ENCODE results near the gene WDR18.
"Not testable (repeated sequence)": the region's sequence is repeated elsewhere in the genome, so short reads cannot be mapped to it uniquely, and the experiment has no call there.

The WDR18 gene

DNA sequence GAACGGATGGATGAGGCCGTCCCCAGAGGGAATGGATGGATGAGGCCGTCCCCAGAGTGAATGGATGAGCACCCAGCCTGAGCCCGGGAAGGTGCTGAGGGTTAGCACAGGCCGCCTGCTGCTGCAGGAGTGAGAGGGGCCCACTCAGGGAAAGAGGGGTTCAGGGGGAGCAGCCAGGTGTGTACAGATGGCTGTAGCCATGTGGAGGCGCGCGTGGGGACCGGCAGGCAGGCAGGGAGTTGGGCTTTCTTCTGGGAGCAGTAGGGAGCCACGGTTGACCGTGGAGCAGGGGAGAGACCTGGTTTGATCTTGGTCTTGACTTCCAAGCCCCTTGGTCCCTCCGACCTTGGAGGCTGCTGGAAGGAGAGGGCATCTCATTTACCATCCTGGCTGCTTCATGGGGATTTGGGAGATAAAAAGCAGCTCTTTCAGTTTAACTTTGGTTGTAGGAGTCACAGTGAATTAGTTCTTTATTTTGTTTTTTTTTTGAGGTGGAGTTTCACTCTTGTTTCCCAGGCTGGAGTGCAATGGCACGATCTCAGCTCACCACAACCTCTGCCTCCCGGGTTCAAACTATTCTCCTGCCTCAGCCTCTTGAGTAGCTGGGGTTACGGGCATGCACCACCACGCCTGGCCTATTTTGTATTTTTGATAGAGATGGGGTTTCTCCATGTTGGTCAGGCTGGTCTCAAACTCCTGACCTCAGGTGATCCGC, 33.6 kb upstream of the WDR18 start:
- no peak for DNase-seq

DNA sequence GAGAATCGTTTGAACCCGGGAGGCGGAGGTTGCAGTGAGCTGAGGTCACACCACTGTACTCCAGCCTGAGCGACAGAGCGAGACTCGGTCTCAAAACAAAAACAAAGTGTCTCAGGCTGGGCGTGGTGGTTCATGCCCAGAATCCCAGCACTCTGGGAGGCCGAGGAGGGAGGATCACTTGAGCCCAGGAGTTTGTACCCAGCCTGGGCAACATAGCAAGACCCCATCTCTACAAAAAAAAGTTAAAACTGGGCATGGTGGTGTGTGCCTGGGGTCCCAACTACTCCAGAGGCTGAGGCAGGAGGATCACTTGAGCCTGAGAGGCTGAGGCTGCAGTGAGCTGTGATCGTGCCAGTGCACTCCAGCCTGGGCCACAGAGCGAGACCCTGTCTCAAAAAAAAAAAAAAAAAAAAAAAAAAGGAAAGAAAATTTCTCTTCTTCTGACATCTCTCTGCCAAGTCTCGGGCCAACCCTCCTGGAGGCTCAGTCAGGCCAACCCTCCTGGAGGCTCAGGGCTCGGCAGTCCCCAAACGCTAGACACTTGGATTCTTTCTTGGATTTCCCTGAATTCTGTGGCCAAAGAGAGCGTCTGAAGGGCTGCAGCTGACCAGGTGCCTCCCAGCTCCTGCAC, 32.0 kb upstream of the WDR18 start:
- no peak for DNase-seq

DNA sequence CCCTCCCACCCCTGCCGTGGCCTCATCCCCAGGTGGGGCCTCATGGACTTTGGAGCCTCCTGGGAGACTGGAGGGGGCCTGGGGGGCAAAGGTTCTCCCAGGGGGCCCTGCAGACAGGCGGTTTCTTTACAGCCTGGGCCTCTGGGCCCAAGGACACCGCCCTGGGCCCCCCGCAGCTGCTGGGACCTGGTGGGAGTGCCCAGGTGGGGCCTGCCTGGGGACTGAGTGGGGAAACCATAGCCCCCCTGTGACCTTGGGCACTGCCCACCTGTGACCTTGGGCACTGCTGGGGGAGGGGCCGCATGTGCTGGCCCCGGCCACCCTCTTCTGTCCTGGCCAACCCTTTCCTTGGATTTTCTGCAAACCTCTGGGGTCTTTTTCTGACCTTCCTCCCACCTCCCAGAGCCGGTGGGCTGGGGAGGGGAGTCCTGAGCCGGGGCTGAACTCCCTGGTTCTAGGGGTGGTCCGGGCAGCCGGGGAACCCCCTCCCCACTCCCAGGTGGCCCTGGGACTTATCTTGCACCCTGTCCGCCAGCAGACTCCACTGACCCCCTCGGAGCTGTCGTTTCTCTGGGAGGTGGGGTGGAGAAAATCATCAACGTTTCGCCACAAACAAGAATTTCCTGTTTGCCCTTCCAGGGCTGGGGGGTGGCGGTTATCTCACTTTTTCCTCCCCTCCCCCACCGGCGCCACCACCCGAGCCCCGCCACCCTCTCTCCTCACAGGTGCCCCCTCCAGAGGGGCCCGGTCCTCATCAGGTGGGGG, 31.3 kb upstream of the WDR18 start:
- no peak for DNase-seq

DNA sequence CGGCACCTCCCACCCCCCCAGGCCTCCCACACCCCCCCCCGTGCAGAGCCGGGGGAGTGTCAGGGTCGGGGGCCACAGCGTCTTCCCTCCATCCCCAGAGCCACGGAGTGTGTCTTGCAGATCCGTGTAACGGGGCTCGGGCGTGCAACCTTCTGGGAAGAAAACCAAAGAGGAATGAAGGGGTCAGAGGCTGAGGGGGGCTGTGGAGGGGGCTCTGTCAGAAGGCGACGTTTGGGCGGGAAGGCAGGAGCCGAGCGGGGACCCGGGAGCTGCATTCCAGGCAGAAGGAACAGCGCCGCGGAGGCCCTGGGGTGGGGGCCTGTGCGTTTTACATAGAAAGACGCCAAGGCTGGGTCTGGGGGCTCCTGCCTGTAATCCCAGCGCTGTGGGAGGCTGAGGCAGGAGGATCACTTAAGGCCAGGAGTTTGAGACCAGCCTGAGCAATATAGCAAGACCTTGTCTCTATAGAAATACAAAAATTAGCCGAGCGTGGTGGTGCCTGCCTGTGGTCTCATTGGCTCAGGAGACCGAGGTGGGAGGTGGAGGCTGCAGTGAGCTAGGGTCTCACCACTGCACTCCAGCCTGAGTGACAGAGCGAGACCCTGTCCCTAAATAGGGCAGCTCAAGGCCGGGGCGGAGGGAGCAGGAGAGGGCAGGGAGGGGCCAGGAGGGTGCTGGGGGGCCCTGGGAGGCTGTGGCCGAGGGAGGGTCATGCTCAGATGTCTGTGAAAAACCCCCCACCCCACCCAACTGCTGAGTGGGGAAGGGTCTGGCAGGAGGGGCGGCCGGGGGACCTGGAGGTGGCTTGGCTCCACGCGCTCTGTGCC, 30.5 kb upstream of the WDR18 start:
- no peak for DNase-seq

DNA sequence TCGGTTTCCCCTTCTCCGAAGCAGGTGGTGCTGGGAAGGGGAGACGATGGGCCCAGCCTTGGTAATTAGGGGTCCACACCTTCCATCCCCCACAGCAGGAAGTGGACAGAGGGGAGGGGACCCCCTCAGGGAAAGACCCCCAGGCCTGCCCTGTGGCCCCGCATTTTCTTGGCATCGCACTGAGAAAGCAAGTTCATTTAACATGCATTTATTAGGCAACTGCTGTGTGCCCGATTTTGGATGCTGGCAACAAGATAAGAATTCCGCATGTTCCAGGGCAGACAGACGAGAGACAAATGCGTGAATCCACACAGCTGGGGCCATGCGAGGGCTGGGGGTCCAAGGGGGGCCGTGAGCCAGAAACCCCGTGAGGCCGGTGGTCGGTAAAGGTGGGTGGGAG, 29.9 kb upstream of the WDR18 start:
- DNase-seq: no peak

DNA sequence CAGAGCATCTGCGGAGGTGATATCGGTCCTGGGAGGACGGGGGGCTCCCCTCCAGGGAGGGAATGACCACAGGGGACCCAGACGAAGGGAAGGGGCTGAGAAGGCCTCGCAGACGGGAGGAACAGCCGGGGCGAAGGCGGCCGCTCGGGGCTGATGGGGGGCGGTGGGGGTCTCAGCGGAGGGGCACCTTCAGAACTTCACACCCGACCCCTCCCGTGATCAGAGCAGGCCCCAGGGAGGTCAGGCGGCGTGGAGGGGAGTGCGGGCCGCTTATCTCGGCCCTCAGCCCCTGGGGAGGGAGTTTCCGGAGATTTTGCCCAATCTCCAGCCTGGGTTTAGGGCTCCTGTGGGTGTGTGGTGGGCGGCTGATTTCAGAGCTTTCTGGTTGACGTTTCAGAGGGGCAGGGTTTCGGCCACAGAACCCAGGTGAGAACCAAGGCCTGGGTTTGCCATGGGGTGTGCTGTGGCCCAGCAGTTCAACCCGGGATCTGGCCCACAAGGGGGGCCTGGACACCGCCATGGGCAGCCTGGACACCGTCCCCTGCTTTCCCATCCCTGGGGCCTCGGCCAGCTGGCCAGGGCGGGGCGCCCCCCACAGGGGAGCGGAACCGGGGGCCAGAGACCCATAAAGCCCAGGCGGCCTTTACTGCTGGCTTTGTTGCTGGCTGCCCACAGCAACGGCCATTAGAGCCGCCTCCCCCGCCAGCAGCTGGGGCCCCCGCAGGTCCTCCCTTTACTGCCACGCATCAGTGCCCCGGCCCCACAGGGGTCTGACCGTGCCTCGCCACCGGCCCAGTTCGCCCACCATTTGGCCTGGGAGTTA, 29.3 kb upstream of the WDR18 start:
- DNase-seq: no peak

DNA sequence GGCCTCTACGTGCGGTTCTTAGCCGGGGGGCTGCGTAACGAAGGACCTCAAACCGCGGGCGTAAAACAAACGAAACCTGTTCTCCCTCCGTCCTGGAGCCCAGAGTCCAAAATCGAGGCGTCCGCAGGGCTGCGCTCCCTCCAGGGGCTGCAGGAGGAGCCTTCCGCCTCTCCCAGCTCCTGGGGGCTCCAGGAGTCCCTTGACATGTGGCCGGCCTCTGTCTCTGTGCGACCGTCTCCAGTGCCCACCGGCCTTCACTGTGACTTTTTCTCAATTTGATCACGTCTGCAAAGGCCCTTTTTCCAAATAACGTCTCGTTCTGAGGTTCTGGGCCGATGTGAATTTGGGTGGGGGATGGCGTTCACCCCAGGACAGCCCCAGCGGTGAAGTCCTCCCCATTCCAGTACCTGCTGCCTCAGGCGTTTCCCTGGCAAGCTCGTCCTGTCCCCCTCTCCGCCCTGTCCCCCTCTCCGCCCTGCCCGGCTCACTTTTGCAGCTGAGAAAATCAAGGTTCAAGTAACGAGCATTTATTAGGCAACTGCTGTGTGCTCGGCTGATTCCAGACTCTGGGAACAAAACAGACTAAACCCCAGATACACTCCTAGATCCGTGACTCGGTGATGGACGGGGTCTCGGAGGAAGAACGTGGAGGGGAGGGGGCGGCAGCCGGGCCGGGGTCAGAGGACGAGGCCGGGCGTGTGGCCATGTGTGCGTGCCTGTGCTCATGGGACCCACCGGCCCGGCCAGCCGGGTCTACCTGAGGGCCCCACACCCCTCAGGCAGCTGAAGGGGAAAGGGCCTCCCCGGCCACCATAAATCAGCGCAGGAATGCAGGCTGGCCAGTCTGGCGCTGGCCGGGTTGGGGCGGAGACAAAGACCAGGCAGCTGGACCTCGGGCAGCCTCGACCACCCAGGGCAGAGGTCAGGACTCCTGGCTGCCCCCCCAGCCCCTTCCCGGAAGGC, 28.1 kb upstream of the WDR18 start:
- no peak for DNase-seq

DNA sequence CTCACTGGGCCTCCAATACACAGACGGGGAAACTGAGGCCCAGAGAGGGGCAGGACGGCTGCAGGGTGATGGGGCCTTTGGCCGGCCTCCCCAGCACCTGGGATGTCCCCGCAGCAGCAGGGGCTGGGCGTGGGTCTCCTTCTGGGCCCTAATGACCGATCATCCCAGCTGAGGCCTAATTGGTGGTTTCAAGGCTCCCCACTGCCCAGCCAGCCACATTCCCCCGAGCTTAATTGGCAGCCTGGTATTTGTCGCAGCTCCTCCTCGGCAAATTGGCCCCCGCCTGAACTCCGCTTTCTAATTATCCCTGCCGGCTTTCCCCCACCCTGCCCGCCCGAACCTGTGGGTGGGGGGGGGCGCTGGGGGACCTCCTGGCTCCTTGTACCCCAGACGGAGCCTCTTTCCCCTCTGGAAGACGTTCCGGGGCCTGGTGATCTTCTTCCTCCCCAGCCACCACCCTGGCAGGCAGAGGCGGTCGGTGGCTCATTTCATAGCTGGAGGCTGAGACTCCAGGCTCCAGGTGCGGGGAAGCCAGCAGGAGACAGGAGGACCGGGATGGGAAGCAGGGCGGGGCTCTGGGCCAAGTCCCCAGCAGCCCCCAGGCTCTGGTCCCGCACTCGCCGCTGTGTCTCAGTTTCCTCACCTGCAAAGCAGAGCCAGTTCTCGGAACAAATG, 27.2 kb upstream of the WDR18 start:
- DNase-seq: no peak

DNA sequence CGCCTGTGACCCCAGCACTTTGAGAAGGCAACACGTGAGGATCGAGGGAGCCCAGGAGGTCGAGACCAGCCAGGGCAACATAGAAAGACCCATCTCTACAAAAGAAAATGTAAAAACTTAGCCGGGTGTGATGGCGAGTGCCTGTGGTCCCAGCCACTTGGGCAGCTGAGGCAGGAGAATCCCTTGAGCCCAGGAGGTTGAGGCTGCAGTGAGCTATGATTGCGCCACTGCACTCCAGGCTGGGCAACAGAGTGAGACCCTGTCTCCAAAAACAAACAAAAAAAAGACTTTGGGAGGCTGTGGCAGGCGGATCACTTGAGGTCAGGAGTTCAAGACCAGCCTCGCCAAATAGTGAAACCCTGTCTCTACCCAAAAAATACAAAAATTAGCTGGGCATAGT, 26.6 kb upstream of the WDR18 start:
- not testable (repeated sequence) for DNase-seq

DNA sequence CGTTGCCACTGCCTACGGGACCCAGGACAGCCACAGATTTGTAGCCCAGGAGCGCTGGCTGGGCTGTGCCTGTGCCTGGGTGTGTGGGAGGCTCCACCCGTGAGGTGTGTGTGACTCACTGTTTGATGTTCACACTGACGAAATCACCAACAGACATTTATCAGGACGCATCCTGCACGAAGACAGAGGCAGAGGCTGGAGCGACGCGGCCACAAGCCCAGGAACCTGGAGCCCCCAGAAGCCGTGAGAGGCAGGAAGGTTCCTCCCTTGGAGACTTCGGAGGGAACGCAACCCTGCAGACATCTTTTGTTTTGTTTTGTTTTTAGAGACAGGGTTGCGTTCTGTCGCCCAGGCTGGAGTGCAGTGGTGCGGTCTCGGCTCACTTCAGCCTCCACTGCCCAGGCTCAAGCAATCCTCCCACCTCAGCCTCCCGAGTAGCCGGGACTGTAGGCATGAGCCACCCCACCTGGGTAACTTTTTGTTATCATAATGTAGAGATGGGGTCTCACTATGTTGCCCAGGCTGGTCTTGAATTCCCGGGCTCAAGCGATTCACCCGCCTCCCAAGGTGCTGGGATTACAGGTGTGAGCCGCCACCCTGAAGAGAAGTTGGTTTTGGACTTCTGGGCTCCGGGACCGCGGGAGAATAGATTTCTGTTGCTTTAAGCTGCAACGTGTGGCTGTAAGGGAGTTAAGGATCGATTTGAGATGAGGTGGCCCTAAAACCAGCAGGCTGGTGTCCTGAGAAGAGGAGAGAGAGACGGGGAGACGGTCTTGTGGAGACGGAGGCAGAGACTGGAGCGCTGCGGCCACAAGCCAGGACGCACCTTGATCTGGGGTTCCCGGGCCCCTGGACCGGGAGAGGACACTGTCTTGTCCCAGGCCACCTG, 24.9 kb upstream of the WDR18 start:
- DNase-seq: no peak

DNA sequence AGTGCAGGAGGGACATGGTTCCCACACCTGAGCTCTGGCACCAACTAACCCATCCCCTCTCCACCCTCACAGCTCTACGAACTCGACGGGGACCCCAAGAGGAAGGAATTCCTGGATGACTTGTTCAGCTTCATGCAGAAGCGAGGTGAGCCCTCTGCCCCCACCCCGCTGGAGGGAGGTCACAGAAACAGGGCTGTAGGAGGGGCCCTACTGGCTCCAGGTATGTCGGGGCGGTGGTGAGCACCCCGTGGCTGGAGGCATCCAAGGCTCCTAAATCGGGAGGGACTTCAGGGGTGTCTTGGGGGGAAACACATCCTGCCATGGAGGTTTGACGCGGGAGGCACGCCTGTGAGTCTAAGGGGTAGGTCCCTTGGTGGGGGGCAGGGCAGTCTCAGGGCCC, 24.1 kb upstream of the WDR18 start:
- no peak for DNase-seq

DNA sequence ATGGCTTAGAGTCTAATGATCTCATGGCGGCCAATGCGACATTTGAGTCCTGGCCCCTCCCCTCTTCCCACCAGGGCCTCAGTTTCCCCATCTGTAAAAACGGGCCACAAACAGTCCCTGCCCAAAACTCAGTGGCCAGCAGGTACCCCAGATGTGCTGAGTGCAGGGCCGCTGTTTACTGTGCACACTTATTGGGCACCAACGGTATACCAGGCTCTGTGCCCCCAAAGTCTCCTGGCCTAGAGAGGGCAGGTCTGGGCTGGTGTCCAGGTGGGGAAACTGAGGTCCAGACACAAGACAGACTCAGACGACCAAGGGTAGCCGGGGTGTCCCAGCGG, 23.6 kb upstream of the WDR18 start:
- DNase-seq: no peak

DNA sequence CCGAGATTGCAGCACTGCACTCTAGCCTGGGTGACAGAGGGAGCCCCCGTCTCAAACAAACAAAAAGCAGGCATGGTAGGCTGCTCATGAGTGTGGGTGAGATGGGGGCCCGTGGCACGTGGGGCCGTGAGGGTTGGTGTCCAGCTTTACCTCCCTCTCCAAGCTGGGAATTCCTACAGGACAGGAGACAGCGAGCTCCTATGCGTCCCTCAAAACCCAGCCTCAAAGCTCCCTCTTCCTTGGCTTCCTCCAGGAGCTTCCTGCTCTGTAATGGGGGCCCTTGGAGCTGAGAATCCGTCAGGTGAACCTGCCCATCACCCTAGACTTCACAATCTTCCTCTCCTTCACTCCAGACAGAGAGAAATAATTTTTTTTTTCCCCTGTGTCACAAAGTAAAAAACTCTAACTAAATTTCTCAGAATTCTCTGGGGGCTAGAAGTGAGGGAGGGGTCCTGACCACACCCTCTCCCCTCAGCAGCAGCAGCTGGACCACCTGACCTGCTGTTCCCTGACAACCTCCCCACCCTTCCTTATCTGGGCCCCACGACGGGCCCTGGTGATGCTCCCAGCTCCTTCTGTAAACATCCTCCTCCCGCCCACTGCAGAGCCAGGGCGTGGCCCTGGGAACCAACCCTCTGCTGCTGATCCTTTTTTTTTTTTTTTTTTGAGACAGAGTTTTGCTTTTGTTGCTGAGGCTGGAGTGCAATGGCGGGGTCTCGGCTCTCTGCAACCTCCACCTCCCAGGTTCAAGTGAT, 22.1 kb upstream of the WDR18 start:
- DNase-seq: no peak

DNA sequence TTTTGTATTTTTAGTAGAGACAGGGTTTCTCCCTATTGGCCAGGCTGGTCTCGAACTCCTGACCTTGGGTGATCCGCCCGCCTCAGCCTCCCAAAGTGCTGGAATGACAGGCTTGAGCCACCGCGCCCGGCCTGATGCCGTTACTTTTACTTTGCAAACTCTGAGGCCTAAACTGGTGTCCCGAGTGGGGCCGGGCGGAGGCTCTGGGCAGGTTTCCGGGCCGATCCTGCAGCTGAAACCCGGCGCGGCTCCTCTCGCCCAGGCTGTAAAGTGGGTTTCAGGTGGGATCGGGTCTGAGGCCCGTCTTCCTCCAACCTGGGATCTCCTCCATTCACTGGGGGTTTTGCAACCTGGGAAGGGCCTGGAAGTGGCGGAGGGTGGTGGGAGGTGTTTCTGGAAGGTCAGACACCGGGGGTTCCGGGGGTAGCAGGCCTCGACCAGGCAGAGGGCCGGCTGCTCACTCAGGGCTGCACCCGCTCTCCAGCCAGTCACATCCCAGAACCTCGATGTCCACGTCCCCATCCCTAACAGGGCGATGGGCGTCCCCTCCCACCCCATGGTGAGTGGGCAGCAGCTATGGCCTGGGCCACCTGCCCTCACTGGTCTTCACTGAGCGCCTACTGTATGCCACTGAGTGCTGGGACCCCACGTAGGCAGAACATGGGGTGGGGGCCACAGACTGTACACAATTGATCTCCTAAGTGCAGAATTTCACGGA, 21.3 kb upstream of the WDR18 start:
- no peak for DNase-seq

DNA sequence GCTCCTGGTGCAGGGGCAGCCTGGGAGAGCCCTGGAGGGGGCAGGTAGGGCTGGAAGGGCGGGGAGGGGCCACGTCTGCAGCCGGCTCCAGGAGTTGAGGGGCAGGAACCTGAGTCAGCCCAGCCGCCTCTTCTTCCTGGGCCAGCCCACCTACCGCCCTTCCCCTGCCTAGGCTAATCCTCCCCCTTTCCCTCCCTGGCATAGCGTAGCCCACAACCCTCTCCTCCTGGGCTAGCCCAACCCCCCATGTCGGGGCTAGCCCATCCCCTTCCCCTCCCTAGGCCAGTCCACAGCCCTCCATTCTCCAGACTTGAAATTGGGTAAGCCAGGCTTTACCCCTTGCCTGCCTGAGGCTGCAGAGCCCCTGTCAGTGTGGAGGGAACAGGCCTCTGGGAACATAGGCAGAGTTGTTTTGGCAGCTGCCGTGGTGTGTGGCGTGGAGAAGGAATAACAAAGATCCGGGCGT, 20.6 kb upstream of the WDR18 start:
- DNase-seq: no peak

DNA sequence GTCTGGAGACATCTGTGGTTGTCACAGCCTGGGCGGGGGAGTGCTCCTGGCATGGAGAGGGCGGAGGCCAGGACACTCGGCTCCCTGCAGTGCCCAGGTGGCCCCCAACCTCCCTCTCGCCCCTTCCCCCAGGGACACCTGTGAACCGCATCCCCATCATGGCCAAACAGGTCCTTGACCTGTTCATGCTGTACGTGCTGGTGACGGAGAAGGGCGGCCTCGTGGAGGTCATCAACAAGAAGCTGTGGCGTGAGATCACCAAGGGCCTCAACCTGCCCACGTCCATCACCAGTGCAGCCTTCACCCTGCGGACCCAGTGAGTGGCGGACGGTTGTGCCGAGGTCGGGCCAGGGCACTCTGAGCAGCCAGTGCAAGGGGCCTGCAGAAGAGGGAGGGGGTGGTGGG, 20.0 kb upstream of the WDR18 start:
- DNase-seq: no peak

DNA sequence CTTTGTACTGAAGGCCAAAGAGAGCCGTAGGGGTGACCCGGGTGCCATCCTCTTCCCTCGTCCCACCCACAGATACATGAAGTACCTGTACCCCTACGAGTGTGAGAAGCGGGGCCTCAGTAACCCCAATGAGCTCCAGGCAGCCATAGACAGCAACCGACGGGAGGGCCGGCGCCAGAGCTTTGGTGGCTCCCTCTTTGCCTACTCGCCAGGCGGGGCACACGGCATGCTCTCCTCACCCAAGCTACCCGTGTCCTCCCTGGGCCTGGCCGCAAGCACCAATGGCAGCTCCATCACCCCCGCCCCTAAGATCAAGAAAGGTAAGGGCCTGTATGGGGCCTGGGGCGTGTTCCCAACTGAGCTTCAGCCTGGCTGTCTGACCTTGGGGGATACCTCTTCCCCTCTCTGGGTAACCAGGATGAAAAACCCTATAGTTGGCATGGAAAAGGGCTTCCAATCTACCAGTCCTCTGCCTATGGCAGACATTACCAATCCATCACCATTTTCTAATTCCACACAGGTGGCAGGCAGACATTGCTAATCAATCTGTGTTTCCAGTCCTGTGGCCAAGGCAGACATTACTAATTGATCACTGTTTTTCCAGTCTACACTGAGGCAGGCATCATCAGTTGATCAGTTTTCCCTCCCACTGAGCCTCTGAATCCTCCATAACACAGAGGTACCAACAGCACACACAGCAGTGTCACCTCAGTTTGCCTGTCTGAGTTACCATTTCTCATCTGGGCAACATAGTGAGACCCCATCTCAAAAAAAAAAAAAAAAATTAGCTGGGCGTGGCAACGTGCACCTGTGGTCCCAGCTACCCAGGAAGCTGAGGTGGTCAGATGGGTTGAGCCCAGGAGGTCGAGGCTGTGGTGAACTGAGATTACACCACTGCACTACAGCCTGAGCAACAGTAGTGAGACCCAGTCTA, 19.1 kb upstream of the WDR18 start:
- no peak for DNase-seq
